B cell (primary cell): ENCODE results near the gene RAD51B. TPM values are rescaled to one million over a fixed set of nuclear protein-coding genes. Genes with fewer than 3 reads are reported as not detected.

Experiments
- ATAC-seq: fragments of 200-7000 bp; cut with Tn5 transposase; one replicate; pipeline ENCODE4 v1.10.0; 2021; ENCODE audit warnings: low read depth, mild to moderate bottlenecking, moderate number of reproducible peaks, moderate library complexity
- CTCF ChIA-PET: fragments of 350-600 bp; sonication (Branson Sonifier 250); formaldehyde crosslinking; loops from one replicate; lab custom pipeline; 2021; ENCODE audit warnings: antibody characterized with exemption, inconsistent platforms; lab: Charles Lee
- POLR2A ChIA-PET: fragments of 350-600 bp; sonication (Branson Sonifier 250); formaldehyde crosslinking; loops from one replicate; lab custom pipeline; 2021; ENCODE audit warnings: antibody characterized with exemption; lab: Charles Lee
- DNase-seq: peaks from one replicate; pipeline ENCODE4 v3.0.0; 2013
- H2AFZ ChIP-seq: 2 replicates; pipeline ENCODE4 v1.6.1; 2012; ENCODE audit warnings: mild to moderate bottlenecking, low read depth, low read length; ENCODE audit not compliant: insufficient read depth, poor library complexity, severe bottlenecking
- H3K27ac ChIP-seq, 2 donors: 1 replicate in 1 of 2; 2 replicates in 1 of 2; pipeline ENCODE4 v1.5.1; 2012 to 2013; ENCODE audit warnings: low read length in 2 of 2, mild to moderate bottlenecking in 2 of 2, moderate library complexity in 1 of 2
- H3K27me3 ChIP-seq, 4 experiments: fragments of 200-600 bp in 1 of 4; sonication (generic) in 1 of 4; replicated peaks in 1 of 4; 1 replicate in 2 of 4; 2 replicates in 2 of 4; pipeline versions ENCODE4 v1.6.1 to v1.7.0; 2013 to 2016; ENCODE audit warnings: low read length in 3 of 4, mild to moderate bottlenecking in 2 of 4, mixed read lengths in 1 of 4, moderate library complexity in 1 of 4; ENCODE audit not compliant: insufficient read depth in 4 of 4, control insufficient read depth in 3 of 4; ENCODE audit errors: control extremely low read depth in 1 of 4
- H3K36me3 ChIP-seq, 2 experiments: replicated peaks in 1 of 2; 1 replicate in 1 of 2; 2 replicates in 1 of 2; pipeline versions ENCODE4 v1.6.1 to v1.7.1; 2013; ENCODE audit warnings: low read length in 1 of 2; ENCODE audit not compliant: insufficient read depth in 2 of 2, control insufficient read depth in 1 of 2; ENCODE audit errors: control extremely low read depth in 1 of 2, extremely low read depth in 1 of 2
- H3K4me1 ChIP-seq, 2 donors: fragments of 200-600 bp in 1 of 2; sonication (generic) in 1 of 2; 1 replicate in 1 of 2; 2 replicates in 1 of 2; pipeline versions ENCODE4 v1.5.1 to v1.6.1; 2013 to 2017; ENCODE audit warnings: low read length in 2 of 2; ENCODE audit not compliant: control insufficient read depth in 2 of 2, insufficient read depth in 2 of 2
- H3K4me2 ChIP-seq: replicated peaks from 2 replicates; pipeline ENCODE3; 2012; ENCODE audit warnings: mild to moderate bottlenecking, low read depth, low read length; ENCODE audit not compliant: poor library complexity, severe bottlenecking
- H3K4me3 ChIP-seq, 5 experiments: fragments of 200-600 bp in 1 of 5; sonication (generic) in 1 of 5; 1 replicate in 3 of 5; 2 replicates in 2 of 5; pipeline versions ENCODE4 v1.5.1 to v1.7.0; 2011 to 2016; ENCODE audit warnings: low read length in 4 of 5, mild to moderate bottlenecking in 4 of 5, low read depth in 2 of 5, control low read depth in 1 of 5, moderate library complexity in 1 of 5; ENCODE audit not compliant: insufficient read depth in 1 of 5; ENCODE audit errors: control extremely low read depth in 1 of 5, extremely low read depth in 1 of 5
- H3K79me2 ChIP-seq: fragments of 200-600 bp; sonication (generic); one replicate; pipeline ENCODE4 v1.6.0; 2016; ENCODE audit warnings: low read length; ENCODE audit not compliant: control insufficient read depth, insufficient read depth
- H3K9ac ChIP-seq: fragments of 200-600 bp; sonication (generic); 2 replicates; pipeline ENCODE4 v1.6.1; 2017; ENCODE audit warnings: mild to moderate bottlenecking, low read length, moderate library complexity
- H3K9me3 ChIP-seq, 3 donors: one replicate each; pipeline versions ENCODE4 v1.6.1 to v1.7.1; 2013; ENCODE audit warnings: low read length in 2 of 3; ENCODE audit not compliant: control insufficient read depth in 2 of 3, insufficient read depth in 1 of 3; ENCODE audit errors: control extremely low read depth in 1 of 3
- H4K20me1 ChIP-seq: 2 replicates; pipeline ENCODE4 v1.6.0; 2012; ENCODE audit warnings: mild to moderate bottlenecking, low read length; ENCODE audit not compliant: insufficient read depth, control insufficient read depth, poor library complexity, severe bottlenecking
- H3K27ac Mint-ChIP-seq: one replicate; pipeline ENCODE4 v1.8.0; 2021; ENCODE audit warnings: mixed read lengths
- H3K27me3 Mint-ChIP-seq: one replicate; pipeline ENCODE4 v1.8.0; 2021; ENCODE audit warnings: mixed read lengths
- H3K4me1 Mint-ChIP-seq: one replicate; pipeline ENCODE4 v1.8.0; 2021; ENCODE audit warnings: mixed read lengths
- H3K4me3 Mint-ChIP-seq: one replicate; pipeline ENCODE4 v1.8.0; 2021; ENCODE audit warnings: mixed read lengths
- H3K9me3 Mint-ChIP-seq: one replicate; pipeline ENCODE4 v1.8.0; 2022; ENCODE audit warnings: mixed read lengths; ENCODE audit not compliant: insufficient read depth
- CTCF ChIP-seq: fragments of 200-600 bp; IDR thresholded peaks from one replicate; pipeline ENCODE4 v1.8.0; 2022; ENCODE audit warnings: antibody characterized with exemption, mild to moderate bottlenecking
- EZH2 ChIP-seq: IDR thresholded peaks from 2 replicates; pipeline ENCODE4 v1.6.1; 2012; ENCODE audit warnings: borderline replicate concordance, low read depth, mild to moderate bottlenecking, moderate library complexity, low read length; ENCODE audit not compliant: insufficient read depth, poor library complexity, severe bottlenecking
- WGBS: methylation state at CpG from one replicate; pipeline ENCODE4 v1.1.5; 2013; ENCODE audit warnings: missing lambda C conversion rate; ENCODE audit not compliant: insufficient coverage; 5-methylcytosine and 5-hydroxymethylcytosine counted together
- intact Hi-C: fragments of 100-400 bp; cut with micrococcal nuclease; formaldehyde crosslinking; loops from one replicate; pipeline ENCODE4 v1.10.0; 2022
- polyA plus RNA-seq: library from polyadenylated mRNA; depleted of rRNA; stranded (reverse); fragments of >200 nt; gene quantifications from 2 replicates; pipeline ENCODE4 v1.2.3, GENCODE V29; 2012
- total RNA-seq, 2 donors: library from RNA; stranded (reverse); fragments of 120-200 nt in 1 of 2; gene quantifications; 1 replicate in 1 of 2; 2 replicates in 1 of 2; pipeline versions ENCODE4 v1.2.3 to v1.2.4, GENCODE V29; 2013 to 2022

The RAD51B gene
- total and polyA plus RNA-seq, 2 donors (not counting 1 experiment from before 2014, with no cell fraction given): 6.5 to 60.6 TPM

- Histone ChIP-seq H3K9ac (peak overlapping the region; percentile 43), H3K4me1 (peaks cover 56 to 62% of the 10 kb centered on the region in 2 donors), H3K9me3 (peaks cover 0 to 9% (median 0%) of the 10 kb centered on the region in 3 donors), H4K20me1 (no peaks in the 10 kb centered on the region), H3K4me3 (peak overlapping the region in 1 of 5 experiments; percentile 6), H3K79me2 (no peaks in the 10 kb centered on the region), H3K27ac (peak overlapping the region; percentile 66 to 71), H2AFZ (peak overlapping the region; percentile 76), H3K36me3 (no peaks in the 10 kb centered on the region), H3K4me2 (peak overlapping the region; percentile 63), H3K27me3 (no peaks in the 10 kb centered on the region)
- peaks cover 66% of the 10 kb centered on the region for H3K4me1 Mint-ChIP-seq
- H3K4me3 Mint-ChIP-seq: peak overlapping the region; percentile 72
- TF ChIP-seq CTCF (no peak), EZH2 (no peak)
- intact Hi-C loops: no loop called here
- peak; percentile 35 for DNase-seq
- ChIA-PET POLR2A (interaction anchor here (0.5 to 1.0 kb wide), 3 partner anchors 34 to 84 kb away, joined by 3 to 12 read pairs (median 11); no protein-coding TSS in a partner anchor), CTCF (interaction anchor here (1.0 to 1.9 kb wide), 4 partner anchors 8 to 428 kb away, joined by 3 to 7 read pairs (median 3); no protein-coding TSS in a partner anchor)
- peak overlapping the region; percentile 95 for H3K27ac Mint-ChIP-seq
- 69% methylated on average over 5 of the region's 8 CpGs for WGBS
- no peaks in the 10 kb centered on the region for H3K27me3 Mint-ChIP-seq
- ATAC-seq: no peak
- H3K9me3 Mint-ChIP-seq: peaks cover 4% of the 10 kb centered on the region
Measured at GRCh38 chr14:68359837-68360552, 540.4 kb downstream of the RAD51B start.

GRCh38 chr14:68361231-68361630 lies 541.7 kb downstream of the RAD51B start:
- H3K9me3 Mint-ChIP-seq: peaks cover 4% of the 10 kb centered on the region
- Histone ChIP-seq H3K4me3 (no peak overlapping the region), H3K9me3 (peaks cover 0 to 9% (median 0%) of the 10 kb centered on the region in 3 donors), H3K36me3 (no peaks in the 10 kb centered on the region), H3K79me2 (no peaks in the 10 kb centered on the region), H3K27ac (peak overlapping the region; percentile 35 to 71), H3K4me1 (peaks cover 57 to 72% of the 10 kb centered on the region in 2 donors), H4K20me1 (no peaks in the 10 kb centered on the region), H3K9ac (no peak overlapping the region), H3K4me2 (no peak overlapping the region), H2AFZ (no peak overlapping the region), H3K27me3 (no peaks in the 10 kb centered on the region)
- no CpG with 5 or more reads among the region's 2 CpGs for WGBS
- no peak overlapping the region for H3K4me3 Mint-ChIP-seq
- H3K27ac Mint-ChIP-seq: peak overlapping the region; percentile 95
- no peak for ATAC-seq
- H3K4me1 Mint-ChIP-seq: peaks cover 76% of the 10 kb centered on the region
- intact Hi-C loops: no loop called here
- ChIA-PET CTCF (interaction anchor here (1.3 to 2.1 kb wide), 3 partner anchors 23 to 42 kb away, joined by 3 to 7 read pairs (median 3); no protein-coding TSS in a partner anchor), POLR2A (no interaction called here)
- H3K27me3 Mint-ChIP-seq: no peaks in the 10 kb centered on the region
- no peak for DNase-seq
- TF ChIP-seq EZH2: no peak
- TF ChIP-seq CTCF: no peak
